Measurements from ENCODE around the gene UGT3A2. TPM values are rescaled to one million over a fixed set of nuclear protein-coding genes. Genes with fewer than 3 reads are reported as not detected.
A peak's percentile ranks its signal among the peaks of the same experiment; 100 is the strongest.

Gene UGT3A2
- total RNA-seq (2012; rRNA removed) (not detected in 2 replicates), polyA plus RNA-seq (2012; rRNA removed) (not detected in 2 replicates), Bru-seq, nascent RNA (not detected), BruChase-seq, experiment 1, labeled RNA remaining after a 6-hour chase (percentile 3 among the genes with signal in this experiment), BruChase-seq, experiment 2, labeled RNA remaining after a 2-hour chase (percentile 6 among the genes with signal in this experiment)
- not detected in 2 replicates for polyA plus RNA-seq (2012; cell fraction: cytosol; rRNA removed)
- polyA plus RNA-seq (2012; cell fraction: nucleus; rRNA removed; ENCODE audit: low replicate concordance), result not detected in 2 replicates
- long read RNA-seq, result 0 reads

DNA sequence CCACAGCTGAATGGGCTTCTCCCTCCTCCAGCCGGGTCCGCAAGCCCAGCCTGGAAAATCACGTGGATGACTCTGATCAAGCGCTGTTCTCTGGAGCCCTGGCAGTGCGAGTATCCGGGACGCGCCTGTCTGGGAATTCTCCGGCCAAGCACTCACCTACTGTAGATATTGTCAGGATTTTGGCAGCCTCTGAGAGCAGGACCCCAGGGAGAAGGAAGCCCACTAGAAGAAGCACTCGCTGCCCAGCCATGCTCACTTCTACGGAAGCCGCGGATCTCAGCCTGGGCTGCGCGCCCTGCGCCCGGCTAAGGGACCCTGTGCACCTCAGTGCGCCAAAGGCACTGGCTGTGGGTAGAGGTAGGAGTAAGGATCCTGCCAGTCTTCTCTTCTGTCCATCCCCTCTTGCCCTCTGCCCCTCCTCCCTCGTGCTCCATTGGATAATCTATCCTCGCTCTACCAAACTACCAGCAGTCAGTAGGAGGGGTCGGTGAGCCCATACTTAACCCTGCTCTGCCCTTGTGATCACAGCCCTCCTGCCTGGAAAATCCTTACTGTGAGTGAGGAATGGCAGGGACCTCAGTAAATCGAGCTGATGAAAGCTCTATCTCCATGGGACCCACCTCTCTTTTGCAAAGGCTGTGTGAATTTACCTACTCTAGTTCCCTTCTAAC lies at the start of gene UGT3A2:
Gene UGT3A2, minus strand, starts transcription at position 343 of the 671 bp plus-strand sequence. Its CDS starts 93 bp downstream, at position 250.
- Histone ChIP-seq H2AK9ac (replicated peaks; ENCODE audit: low read depth, low read length, poor library complexity) (no peak within 1 kb of the TSS), H3K18ac (ENCODE audit: low read depth, low read length) (no peak within 1 kb of the TSS), H3K36me3 (ENCODE audit: control insufficient read depth, insufficient read depth, low read length) (no peaks in the 10 kb centered on the region), H4K8ac (ENCODE audit: low read depth in 2 of 2, low read length in 2 of 2) (no peak within 1 kb of the TSS), H2AFZ (replicated peaks; ENCODE audit: low read length, poor library complexity) (no peak within 1 kb of the TSS), H3K23ac (ENCODE audit: low read depth, low read length) (no peak within 1 kb of the TSS), H3K79me1 (ENCODE audit: low read depth in 1 of 2, low read length in 2 of 2) (no peaks in the 10 kb centered on the region), H2BK120ac (ENCODE audit: low read depth, low read length) (no peak within 1 kb of the TSS), H3K27ac (ENCODE audit: insufficient read depth, low read length) (no peak within 1 kb of the TSS), H4K91ac (ENCODE audit: insufficient read depth, low read depth, low read length) (no peak within 1 kb of the TSS), H3K4me1 (ENCODE audit: control insufficient read depth, insufficient read depth, low read length) (no peaks in the 10 kb centered on the region), H3K9ac (ENCODE audit: low read depth, low read length) (no peak within 1 kb of the TSS), H4K5ac (ENCODE audit: low read depth, low read length) (no peak within 1 kb of the TSS), H4K20me1 (ENCODE audit: insufficient read depth, low read length) (no peaks in the 10 kb centered on the region), H2BK20ac (ENCODE audit: low read depth, low read length) (no peak within 1 kb of the TSS), H2BK15ac (ENCODE audit: low read depth, low read length) (no peak within 1 kb of the TSS), H2BK5ac (ENCODE audit: low read depth, low read length, poor library complexity, severe bottlenecking) (no peak within 1 kb of the TSS), H3K9me1 (ENCODE audit: insufficient read depth, low read length) (no peaks in the 10 kb centered on the region), H3K4me2 (ENCODE audit: low read depth, low read length) (no peak within 1 kb of the TSS), H3K27me3 (ENCODE audit: control insufficient read depth, insufficient read depth, low read length) (peaks cover 19% of the 10 kb centered on the region), H2AK5ac (ENCODE audit: low read depth, low read length) (no peak within 1 kb of the TSS), H3K4ac (ENCODE audit: low read depth, low read length) (no peak within 1 kb of the TSS), H3K4me3 (ENCODE audit: insufficient read depth, low read depth, low read length) (no peak within 1 kb of the TSS), H3K14ac (replicated peaks; ENCODE audit: low read depth, low read length) (no peak within 1 kb of the TSS), H3K9me3 (ENCODE audit: control insufficient read depth, insufficient read depth, low read length) (no peaks in the 10 kb centered on the region), H3K56ac (ENCODE audit: extremely low read depth, insufficient read depth, low read length) (no peak within 1 kb of the TSS)
- dilution Hi-C loops (cut with HindIII; ENCODE audit: low sequenced_read_pairs, unreplicated experiment) (no loop called here), intact Hi-C loops (cut with micrococcal nuclease) (no loop called here), in situ Hi-C loops (cut with MboI; ENCODE audit: low sequenced_read_pairs) (no loop called here)
- ATAC-seq (ENCODE audit: low read depth) (no peak), DNase-seq (no peak)
- no TSS peak for BruUV-seq (replicated peaks)
- POLR2A ChIA-PET (ENCODE audit: unreplicated experiment), result no interaction called here
- no peak for TF ChIP-seq POLR2A (IDR thresholded peaks at IDR 0.05; ENCODE audit: low read depth, low read length)
- TF ChIP-seq FOS (IDR thresholded peaks at IDR 0.05; ENCODE audit: low read depth, low read length), result no peak
- TF ChIP-seq BHLHE40 (IDR thresholded peaks at IDR 0.05; ENCODE audit: low read depth, low read length), result no peak
- CTCF ChIA-PET, result no interaction called here
- no CpG with 5 or more reads among the region's 22 CpGs for WGBS, 2 experiments (ENCODE audit: extremely low coverage in 2 of 2, insufficient read length in 1 of 2)
